NOMO-1 (cell line): ENCODE measurements around the gene CCDC27.
A peak's percentile ranks its signal among the peaks of the same experiment; 100 is the strongest.

ENCODE experiments used
- DNase-seq, 2 experiments: peaks; one replicate each; lab custom pipeline; 2025; ENCODE audit not compliant: unreplicated experiment in 2 of 2; lab: John Stamatoyannopoulos, UW

The CCDC27 gene

GRCh38 chr1:3717715-3718601, 34.3 kb upstream of the CCDC27 start:
- peak in 1 of 2 experiments; percentile 17 for DNase-seq

GRCh38 chr1:3718764-3719163, 33.5 kb upstream of the CCDC27 start:
- no peak for DNase-seq

- no peak for DNase-seq
These were observed 30.2 kb upstream of the CCDC27 start for GRCh38 chr1:3721955-3722465.

GRCh38 chr1:3722846-3723245, 29.4 kb upstream of the CCDC27 start:
- DNase-seq: no peak

GRCh38 chr1:3724416-3725030, 27.7 kb upstream of the CCDC27 start:
- DNase-seq: peak; percentile 28 to 47

- no peak for DNase-seq
These were observed 26.9 kb upstream of the CCDC27 start for GRCh38 chr1:3725366-3725765.

- DNase-seq: no peak
These were observed 25.0 kb upstream of the CCDC27 start for GRCh38 chr1:3727042-3727824.

- DNase-seq: no peak
These were observed 24.1 kb upstream of the CCDC27 start for GRCh38 chr1:3727825-3728776.

GRCh38 chr1:3729594-3730542, 22.4 kb upstream of the CCDC27 start:
- no peak for DNase-seq

- DNase-seq: no peak
These were observed 21.6 kb upstream of the CCDC27 start for GRCh38 chr1:3730543-3731247.

GRCh38 chr1:3731583-3732433, 20.4 kb upstream of the CCDC27 start:
- no peak for DNase-seq

GRCh38 chr1:3732434-3733093, 19.7 kb upstream of the CCDC27 start:
- no peak for DNase-seq

- no peak for DNase-seq
These were observed 19.0 kb upstream of the CCDC27 start for GRCh38 chr1:3733094-3733882.

GRCh38 chr1:3733883-3734589, 18.2 kb upstream of the CCDC27 start:
- no peak for DNase-seq

- DNase-seq: no peak
These were observed 17.6 kb upstream of the CCDC27 start for GRCh38 chr1:3734602-3735001.
